CD14-positive monocyte (primary cell): ENCODE measurements around the gene DENND1A. TPM values are rescaled to one million over a fixed set of nuclear protein-coding genes. Genes with fewer than 3 reads are reported as not detected.

Experiments
- DNase-seq, 3 donors: peaks; one replicate each; pipeline ENCODE4 v3.0.0-alpha.2; 2011 to 2022
- H2AFZ ChIP-seq: 2 replicates; pipeline ENCODE4 v1.6.0; 2012; ENCODE audit warnings: mild to moderate bottlenecking, low read depth, low read length, inconsistent platforms; ENCODE audit not compliant: insufficient read depth, poor library complexity, severe bottlenecking
- H3K27ac ChIP-seq, 2 donors: 1 replicate in 1 of 2; 2 replicates in 1 of 2; pipeline ENCODE4 v1.5.1; 2012 to 2013; ENCODE audit warnings: low read length in 2 of 2, control low read depth in 1 of 2, inconsistent platforms in 1 of 2, low read depth in 1 of 2, mild to moderate bottlenecking in 1 of 2
- H3K27me3 ChIP-seq, 2 donors: one replicate each; pipeline versions ENCODE4 v1.6.0 to v1.6.1; 2011 to 2013; ENCODE audit warnings: low read length in 2 of 2; ENCODE audit not compliant: control insufficient read depth in 2 of 2, insufficient read depth in 2 of 2
- H3K36me3 ChIP-seq, 2 donors: replicated peaks in 1 of 2; 1 replicate in 1 of 2; 2 replicates in 1 of 2; pipeline versions ENCODE4 v1.5.1 to v1.6.1; 2012 to 2013; ENCODE audit warnings: low read length in 2 of 2, control low read depth in 1 of 2, inconsistent platforms in 1 of 2, mild to moderate bottlenecking in 1 of 2; ENCODE audit not compliant: insufficient read depth in 2 of 2, control insufficient read depth in 1 of 2
- H3K4me1 ChIP-seq, 2 donors: 1 replicate in 1 of 2; 2 replicates in 1 of 2; pipeline versions ENCODE4 v1.5.1 to v1.6.1; 2012 to 2013; ENCODE audit warnings: low read length in 2 of 2, control low read depth in 1 of 2, inconsistent platforms in 1 of 2, mild to moderate bottlenecking in 1 of 2, moderate library complexity in 1 of 2; ENCODE audit not compliant: insufficient read depth in 2 of 2, control insufficient read depth in 1 of 2
- H3K4me2 ChIP-seq: replicated peaks from 2 replicates; pipeline ENCODE3; 2012; ENCODE audit warnings: low read length, moderate library complexity, mild to moderate bottlenecking; ENCODE audit not compliant: poor library complexity, severe bottlenecking; ENCODE audit errors: extremely low read depth
- H3K4me3 ChIP-seq, 3 experiments: fragments of 200-600 bp in 1 of 3; sonication (generic) in 1 of 3; replicated peaks in 1 of 3; 1 replicate in 2 of 3; 2 replicates in 1 of 3; pipeline ENCODE4 v1.5.1; 2011 to 2013; ENCODE audit warnings: low read length in 3 of 3, mild to moderate bottlenecking in 3 of 3, control low read depth in 2 of 3, low read depth in 2 of 3, inconsistent platforms in 1 of 3, moderate library complexity in 1 of 3
- H3K79me2 ChIP-seq: 2 replicates; pipeline ENCODE4 v1.6.0; 2012; ENCODE audit warnings: mild to moderate bottlenecking, control low read depth, inconsistent platforms, low read length, moderate library complexity; ENCODE audit not compliant: insufficient read depth
- H3K9ac ChIP-seq: 2 replicates; pipeline ENCODE4 v1.6.0; 2017; ENCODE audit warnings: low read length, mild to moderate bottlenecking; ENCODE audit not compliant: insufficient read depth, poor library complexity, severe bottlenecking
- H3K9me3 ChIP-seq, 2 donors: replicated peaks in 1 of 2; 1 replicate in 1 of 2; 2 replicates in 1 of 2; pipeline versions ENCODE4 v1.5.1 to v1.6.1; 2012 to 2013; ENCODE audit warnings: low read length in 2 of 2, control low read depth in 1 of 2; ENCODE audit not compliant: control insufficient read depth in 1 of 2, insufficient read depth in 1 of 2
- H4K20me1 ChIP-seq: 2 replicates; pipeline ENCODE4 v1.6.0; 2012; ENCODE audit warnings: mild to moderate bottlenecking, low read length, control low read depth, moderate library complexity; ENCODE audit not compliant: insufficient read depth
- H3K27ac Mint-ChIP-seq, 7 donors: one replicate each; pipeline ENCODE4 v1.8.0; 2020; ENCODE audit warnings: mild to moderate bottlenecking in 7 of 7, mixed read lengths in 7 of 7, moderate library complexity in 6 of 7, inconsistent platforms in 2 of 7
- H3K27me3 Mint-ChIP-seq, 3 donors: one replicate each; pipeline ENCODE4 v1.8.0; 2021 to 2022; ENCODE audit warnings: low read depth in 3 of 3, mild to moderate bottlenecking in 3 of 3, mixed read lengths in 3 of 3, moderate library complexity in 3 of 3, inconsistent platforms in 1 of 3
- H3K36me3 Mint-ChIP-seq, 2 donors: one replicate each; pipeline ENCODE4 v1.8.0; 2020; ENCODE audit warnings: mixed read lengths in 2 of 2, inconsistent platforms in 1 of 2, mild to moderate bottlenecking in 1 of 2
- H3K4me1 Mint-ChIP-seq: one replicate; pipeline ENCODE4 v1.8.0; 2020; ENCODE audit warnings: mild to moderate bottlenecking, mixed read lengths
- H3K4me3 Mint-ChIP-seq, 2 donors: one replicate each; pipeline ENCODE4 v1.8.0; 2020; ENCODE audit warnings: mild to moderate bottlenecking in 2 of 2, mixed read lengths in 2 of 2, moderate library complexity in 1 of 2
- H3K9me3 Mint-ChIP-seq, 7 donors: one replicate each; pipeline ENCODE4 v1.8.0; 2020 to 2022; ENCODE audit warnings: mixed read lengths in 7 of 7, mild to moderate bottlenecking in 6 of 7, moderate library complexity in 6 of 7, inconsistent platforms in 2 of 7
- WGBS: methylation state at CpG from one replicate; pipeline ENCODE4 v1.1.5; 2013; ENCODE audit warnings: missing lambda C conversion rate; ENCODE audit not compliant: insufficient coverage; 5-methylcytosine and 5-hydroxymethylcytosine counted together
- intact Hi-C, 2 donors: fragments of 100-400 bp; cut with micrococcal nuclease; formaldehyde crosslinking; loops; one replicate each; pipeline versions ENCODE4 v1.15.0 to v1.15.1; 2023
- polyA plus RNA-seq, 3 donors: library from polyadenylated mRNA; depleted of rRNA in 1 of 3; unstranded in 2 of 3; stranded (reverse) in 1 of 3; fragments of 300-500 nt in 2 of 3; fragments of >200 nt in 1 of 3; fragmentation: Illumina TruSeq in 2 of 3; gene quantifications; 1 replicate in 2 of 3; 2 replicates in 1 of 3; pipeline ENCODE4 v1.2.3, GENCODE V29; 2012 to 2021
- TF ChIP-seq, protein P1 (sequence below): fragments of 200-600 bp; IDR thresholded peaks from one replicate; pipeline ENCODE4 v1.8.0; 2022; ENCODE audit warnings: antibody characterized with exemption, mild to moderate bottlenecking

DENND1A gene
- polyA plus RNA-seq, 3 donors = 24.8 to 73.0 (median 29.4) TPM

DNA sequence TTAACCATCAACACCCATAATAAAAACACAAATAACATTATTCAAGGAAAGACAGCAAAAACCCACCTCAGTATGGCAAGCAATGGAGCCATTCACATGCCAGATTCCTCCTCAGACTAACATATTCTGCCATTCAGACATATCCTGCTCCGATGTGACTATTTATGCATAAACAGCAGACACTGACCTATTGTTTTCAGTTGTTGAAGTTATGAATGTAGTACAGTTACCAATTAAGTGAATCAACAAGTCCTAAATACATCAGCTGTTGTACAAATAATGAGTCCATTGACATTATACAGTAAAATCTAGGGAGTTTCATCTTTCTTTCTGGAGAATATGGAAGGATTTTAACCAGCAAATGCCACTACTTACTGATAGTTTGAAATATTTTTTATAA lies 131.7 kb downstream of the DENND1A start:
- DNase-seq = no peak
- peaks cover 0 to 2% of the 10 kb centered on the region in 2 donors for H3K4me1 ChIP-seq
- H4K20me1 ChIP-seq = peaks cover 100% of the 10 kb centered on the region
- TF ChIP-seq, protein P1, sequence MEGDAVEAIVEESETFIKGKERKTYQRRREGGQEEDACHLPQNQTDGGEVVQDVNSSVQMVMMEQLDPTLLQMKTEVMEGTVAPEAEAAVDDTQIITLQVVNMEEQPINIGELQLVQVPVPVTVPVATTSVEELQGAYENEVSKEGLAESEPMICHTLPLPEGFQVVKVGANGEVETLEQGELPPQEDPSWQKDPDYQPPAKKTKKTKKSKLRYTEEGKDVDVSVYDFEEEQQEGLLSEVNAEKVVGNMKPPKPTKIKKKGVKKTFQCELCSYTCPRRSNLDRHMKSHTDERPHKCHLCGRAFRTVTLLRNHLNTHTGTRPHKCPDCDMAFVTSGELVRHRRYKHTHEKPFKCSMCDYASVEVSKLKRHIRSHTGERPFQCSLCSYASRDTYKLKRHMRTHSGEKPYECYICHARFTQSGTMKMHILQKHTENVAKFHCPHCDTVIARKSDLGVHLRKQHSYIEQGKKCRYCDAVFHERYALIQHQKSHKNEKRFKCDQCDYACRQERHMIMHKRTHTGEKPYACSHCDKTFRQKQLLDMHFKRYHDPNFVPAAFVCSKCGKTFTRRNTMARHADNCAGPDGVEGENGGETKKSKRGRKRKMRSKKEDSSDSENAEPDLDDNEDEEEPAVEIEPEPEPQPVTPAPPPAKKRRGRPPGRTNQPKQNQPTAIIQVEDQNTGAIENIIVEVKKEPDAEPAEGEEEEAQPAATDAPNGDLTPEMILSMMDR = no peak
- Mint-ChIP-seq H3K27me3 (peaks cover 0 to 3% (median 2%) of the 10 kb centered on the region in 3 donors), H3K4me1 (peaks cover 24% of the 10 kb centered on the region), H3K4me3 (no peak overlapping the region), H3K9me3 (no peaks in the 10 kb centered on the region), H3K36me3 (peaks cover 0 to 3% of the 10 kb centered on the region in 2 donors), H3K27ac (no peak overlapping the region)
- no CpG with 5 or more reads among the region's 1 CpG for WGBS
- no peaks in the 10 kb centered on the region for H3K27me3 ChIP-seq
- no peak overlapping the region for H3K9ac ChIP-seq
- H3K9me3 ChIP-seq = no peaks in the 10 kb centered on the region
- no peak overlapping the region for H3K4me2 ChIP-seq
- H3K79me2 ChIP-seq = peaks cover 89% of the 10 kb centered on the region
- intact Hi-C loops = no loop called here
- H2AFZ ChIP-seq = no peak overlapping the region
- H3K4me3 ChIP-seq = no peak overlapping the region
- no peaks in the 10 kb centered on the region for H3K36me3 ChIP-seq
- no peak overlapping the region for H3K27ac ChIP-seq

DNA sequence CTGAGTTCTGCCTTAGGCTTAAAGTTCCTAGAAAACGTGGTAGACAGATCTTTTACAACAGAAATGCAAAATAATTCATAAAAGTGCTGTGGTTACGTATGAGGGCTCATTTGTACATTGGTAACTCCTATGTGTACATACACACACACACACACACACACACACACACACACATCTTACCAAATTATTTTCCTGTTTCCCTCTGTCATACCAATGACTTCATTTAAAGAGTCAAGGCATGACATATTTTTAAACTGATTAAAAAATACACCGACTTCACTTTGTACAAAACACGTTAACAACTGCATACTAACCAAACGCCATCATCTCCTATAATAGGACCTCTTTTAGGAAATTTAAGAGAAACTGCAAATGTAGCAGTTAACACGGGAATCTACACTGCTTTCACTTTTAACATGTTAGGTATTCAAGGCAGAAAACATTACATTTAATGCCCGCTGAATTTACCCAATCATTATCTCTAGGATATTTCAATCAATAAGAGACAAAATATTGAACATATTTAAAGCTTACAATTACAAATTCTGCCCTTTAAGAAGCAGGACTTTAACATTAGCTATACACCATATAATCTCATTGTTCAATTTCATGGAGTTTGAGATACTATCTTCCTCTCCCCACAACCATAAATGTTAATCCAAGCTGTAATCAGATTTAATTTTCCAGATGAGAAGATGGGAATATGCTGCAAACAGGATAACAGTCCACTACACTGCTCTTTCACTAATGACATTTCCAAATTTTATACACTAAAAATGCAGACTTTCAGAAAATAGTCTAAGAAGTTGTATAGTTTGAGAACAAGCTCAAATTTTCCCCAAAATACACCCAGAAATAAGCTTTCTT lies 133.1 kb downstream of the DENND1A start:
- peaks cover 3 to 5% of the 10 kb centered on the region in 2 donors for H3K36me3 Mint-ChIP-seq
- no peaks in the 10 kb centered on the region for H3K9me3 Mint-ChIP-seq
- peak overlapping the region; percentile 27 to 69 for H3K4me3 Mint-ChIP-seq
- 17% methylated on average over 3 of the region's 7 CpGs for WGBS
- peak; percentile 5 to 12 (median 12) for DNase-seq
- H3K27ac ChIP-seq = peak overlapping the region in 1 of 2 donors; percentile 36
- H3K79me2 ChIP-seq = peaks cover 85% of the 10 kb centered on the region
- peaks cover 0 to 3% (median 2%) of the 10 kb centered on the region in 3 donors for H3K27me3 Mint-ChIP-seq
- H3K9ac ChIP-seq = no peak overlapping the region
- peak overlapping the region in 3 of 7 donors; percentile 8 to 35 (median 25) for H3K27ac Mint-ChIP-seq
- no peaks in the 10 kb centered on the region for H3K9me3 ChIP-seq
- peak overlapping the region in 2 of 3 experiments; percentile 25 to 27 for H3K4me3 ChIP-seq
- peak overlapping the region; percentile 44 for H3K4me2 ChIP-seq
- peaks cover 33% of the 10 kb centered on the region for H3K4me1 Mint-ChIP-seq
- no peaks in the 10 kb centered on the region for H3K36me3 ChIP-seq
- no peaks in the 10 kb centered on the region for H3K27me3 ChIP-seq
- H2AFZ ChIP-seq = no peak overlapping the region
- H3K4me1 ChIP-seq = peaks cover 2 to 7% of the 10 kb centered on the region in 2 donors
- intact Hi-C loops = no loop called here
- TF ChIP-seq, protein P1 = no peak
- peaks cover 100% of the 10 kb centered on the region for H4K20me1 ChIP-seq
